HG02840 (cell line): ENCODE data around the gene PRDM16.

ENCODE experiments used
- ATAC-seq: cut with Tn5 transposase; IDR thresholded peaks from one replicate; pipeline ENCODE4 v1.9.1; 2021; ENCODE audit warnings: mild to moderate bottlenecking, moderate library complexity, moderate number of reproducible peaks; ENCODE audit not compliant: unreplicated experiment, low FRiP score

The PRDM16 gene

GRCh38 chr1:3455670-3456448 lies 386.9 kb downstream of the PRDM16 start:
- ATAC-seq: no peak

- no peak for ATAC-seq
Observed at GRCh38 chr1:3456449-3456963, 387.5 kb downstream of the PRDM16 start.

GRCh38 chr1:3456964-3457909 lies 388.2 kb downstream of the PRDM16 start:
- ATAC-seq: no peak

- no peak for ATAC-seq
Observed at GRCh38 chr1:3457910-3458883, 389.2 kb downstream of the PRDM16 start.

GRCh38 chr1:3459051-3459908 lies 390.3 kb downstream of the PRDM16 start:
- ATAC-seq: no peak

- ATAC-seq: no peak
Observed at GRCh38 chr1:3459940-3460671, 391.1 kb downstream of the PRDM16 start.

- ATAC-seq: no peak
Observed at GRCh38 chr1:3460672-3461131, 391.7 kb downstream of the PRDM16 start.

GRCh38 chr1:3461238-3461933 lies 392.4 kb downstream of the PRDM16 start:
- no peak for ATAC-seq

- ATAC-seq: no peak
Observed at GRCh38 chr1:3461934-3462275, 392.9 kb downstream of the PRDM16 start.

- no peak for ATAC-seq
Observed at GRCh38 chr1:3462356-3463012, 393.5 kb downstream of the PRDM16 start.

GRCh38 chr1:3463013-3463385 lies 394.0 kb downstream of the PRDM16 start:
- no peak for ATAC-seq

- no peak for ATAC-seq
Observed at GRCh38 chr1:3463408-3463863, 394.4 kb downstream of the PRDM16 start.

GRCh38 chr1:3463891-3464648 lies 395.1 kb downstream of the PRDM16 start:
- no peak for ATAC-seq

- ATAC-seq: no peak
Observed at GRCh38 chr1:3464649-3465025, 395.6 kb downstream of the PRDM16 start.

GRCh38 chr1:3465091-3465934 lies 396.3 kb downstream of the PRDM16 start:
- ATAC-seq: no peak

- no peak for ATAC-seq
Observed at GRCh38 chr1:3465935-3466321, 396.9 kb downstream of the PRDM16 start.
